BJ (cell line): Measurements from ENCODE around the gene MYCL. TPM values are rescaled to one million over a fixed set of nuclear protein-coding genes. Genes with fewer than 3 reads are reported as not detected.

Experiments used
- CTCF ChIA-PET: fragments of 350-600 bp; formaldehyde crosslinking; extraction: SDS; loops from one replicate; lab custom pipeline; 2021; ENCODE audit warnings: antibody characterized with exemption, inconsistent platforms; lab: Yijun Ruan, JAX
- POLR2A ChIA-PET: fragments of 300-600 bp; sonication (Branson Sonifier 250); formaldehyde crosslinking; extraction: SDS; loops from one replicate; lab custom pipeline; 2021; ENCODE audit warnings: antibody characterized with exemption; lab: Charles Lee
- DNase-seq: peaks from one replicate; pipeline ENCODE4 v3.0.0-alpha.2; 2011; ENCODE audit warnings: low read depth
- H3K27me3 ChIP-seq: 2 replicates; pipeline ENCODE4 v1.6.0; 2011; ENCODE audit warnings: low read length; ENCODE audit not compliant: control insufficient read depth, insufficient read depth
- H3K36me3 ChIP-seq: 2 replicates; pipeline ENCODE4 v1.5.1; 2011; ENCODE audit warnings: low read length; ENCODE audit not compliant: control insufficient read depth, insufficient read depth
- H3K4me3 ChIP-seq: 2 replicates; pipeline ENCODE4 v1.5.1; 2011; ENCODE audit warnings: low read depth, mild to moderate bottlenecking, control low read depth, low read length
- CTCF ChIP-seq: IDR thresholded peaks from 2 replicates; pipeline ENCODE4 v1.5.1; 2011; ENCODE audit warnings: low read depth, mild to moderate bottlenecking, control low read depth, inconsistent platforms, low read length, moderate library complexity; ENCODE audit not compliant: insufficient read depth
- polyA plus RNA-seq: library from polyadenylated mRNA; depleted of rRNA; stranded (reverse); fragments of >200 nt; gene quantifications from 2 replicates; pipeline ENCODE4 v1.2.3, GENCODE V29; 2011

Gene MYCL
- polyA plus RNA-seq, 1 experiment: 0.22 TPM

GRCh38 chr1:39944410-39945112 lies 42.8 kb upstream of the MYCL start:
- H3K4me3 ChIP-seq: no peak overlapping the region
- POLR2A ChIA-PET: no interaction called here
- H3K27me3 ChIP-seq: peaks cover 10% of the 10 kb centered on the region
- no peaks in the 10 kb centered on the region for H3K36me3 ChIP-seq
- CTCF ChIA-PET: no interaction called here
- no peak for TF ChIP-seq CTCF
- DNase-seq: no peak

GRCh38 chr1:39943471-39944290 lies 42.0 kb upstream of the MYCL start:
- POLR2A ChIA-PET: no interaction called here
- Histone ChIP-seq H3K4me3 (no peak overlapping the region), H3K27me3 (peaks cover 10% of the 10 kb centered on the region), H3K36me3 (no peaks in the 10 kb centered on the region)
- no peak for TF ChIP-seq CTCF
- no peak for DNase-seq
- CTCF ChIA-PET: interaction anchor here (1.0 to 1.1 kb wide), 2 partner anchors 16 to 30 kb away, joined by 3 read pairs; no protein-coding TSS in a partner anchor

- no peak for DNase-seq
- Histone ChIP-seq H3K27me3 (peaks cover 10% of the 10 kb centered on the region), H3K4me3 (no peak overlapping the region), H3K36me3 (no peaks in the 10 kb centered on the region)
- POLR2A ChIA-PET: no interaction called here
- no peak for TF ChIP-seq CTCF
- CTCF ChIA-PET: interaction anchor here (1.5 to 1.6 kb wide), 2 partner anchors 24 to 33 kb away, joined by 3 to 4 read pairs; no protein-coding TSS in a partner anchor
These were observed 39.5 kb upstream of the MYCL start for GRCh38 chr1:39940980-39941871.

GRCh38 chr1:39940253-39940652 lies 38.5 kb upstream of the MYCL start:
- no peak for DNase-seq
- ChIA-PET POLR2A (no interaction called here), CTCF (interaction anchor here (1.5 to 1.6 kb wide), 2 partner anchors 25 to 34 kb away, joined by 3 to 4 read pairs; no protein-coding TSS in a partner anchor)
- H3K27me3 ChIP-seq: peaks cover 8% of the 10 kb centered on the region
- no peaks in the 10 kb centered on the region for H3K36me3 ChIP-seq
- no peak overlapping the region for H3K4me3 ChIP-seq
- TF ChIP-seq CTCF: no peak
